Measurements from ENCODE around the gene ASRGL1. TPM values are rescaled to one million over a fixed set of nuclear protein-coding genes. Genes with fewer than 3 reads are reported as not detected.
"Not testable (repeated sequence)": the region's sequence is repeated elsewhere in the genome, so short reads cannot be mapped to it uniquely, and the experiment has no call there.

Gene ASRGL1
- total RNA-seq, 2 experiments from 2014 or later = 9.2 to 10.2 TPM

DNA sequence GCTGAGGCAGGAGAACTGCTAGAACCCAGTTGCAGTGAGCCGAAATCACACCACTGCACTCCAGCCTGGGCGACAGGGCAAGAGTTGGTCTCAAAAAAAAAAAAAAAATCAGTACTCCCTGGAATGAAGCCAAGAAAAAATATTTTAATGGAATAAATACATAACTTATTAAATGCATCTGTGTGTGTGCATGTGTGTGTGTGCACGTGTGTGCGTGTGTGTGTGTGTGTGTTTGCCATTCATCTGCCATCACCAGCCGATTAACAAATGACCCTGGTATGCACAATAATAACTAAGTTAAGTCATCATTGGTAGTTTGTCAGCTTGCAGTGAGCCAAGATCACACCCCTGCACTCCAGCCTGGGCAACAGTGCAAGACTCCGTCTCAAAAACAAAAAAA, 46.6 kb downstream of the ASRGL1 start:
- ChIA-PET CTCF (ENCODE audit: unreplicated experiment) (no interaction called here), POLR2A (no interaction called here)
- no peaks in the 10 kb centered on the region for H3K79me2 ChIP-seq (ENCODE audit: insufficient read depth, low read depth, low read length)
- no peak overlapping the region for H2AFZ ChIP-seq (ENCODE audit: low read length)
- H3K27ac ChIP-seq (ENCODE audit: low read depth, low read length, poor library complexity, severe bottlenecking) = no peak overlapping the region
- BruUV-seq (replicated peaks) = no TSS peak
- no peaks in the 10 kb centered on the region for H3K36me3 ChIP-seq (ENCODE audit: insufficient read depth, low read length)
- H3K9me2 ChIP-seq (ENCODE audit: insufficient read depth, low read length) = no peaks in the 10 kb centered on the region
- intact Hi-C loops (cut with micrococcal nuclease; ENCODE audit: unreplicated experiment) = loop anchor here (2.0 kb wide), 1 partner anchor 17 kb away; no protein-coding TSS in a partner anchor
- H3K4me2 ChIP-seq (ENCODE audit: low read length) = no peak overlapping the region
- no peak for DNase-seq (ENCODE audit: low spot score)
- H4K20me1 ChIP-seq (ENCODE audit: insufficient read depth, low read length) = no peaks in the 10 kb centered on the region
- H3K4me3 ChIP-seq (ENCODE audit: low read depth, low read length, poor library complexity, severe bottlenecking) = no peak overlapping the region
- H3K4me1 ChIP-seq (ENCODE audit: insufficient read depth, low read length, poor library complexity, severe bottlenecking) = no peaks in the 10 kb centered on the region
- no peak for TF ChIP-seq EZH2phosphoT487 (IDR thresholded peaks at IDR 0.05; ENCODE audit: borderline replicate concordance, low read depth, low read length)
- no peaks in the 10 kb centered on the region for H3K9me3 ChIP-seq (ENCODE audit: low read length)

DNA sequence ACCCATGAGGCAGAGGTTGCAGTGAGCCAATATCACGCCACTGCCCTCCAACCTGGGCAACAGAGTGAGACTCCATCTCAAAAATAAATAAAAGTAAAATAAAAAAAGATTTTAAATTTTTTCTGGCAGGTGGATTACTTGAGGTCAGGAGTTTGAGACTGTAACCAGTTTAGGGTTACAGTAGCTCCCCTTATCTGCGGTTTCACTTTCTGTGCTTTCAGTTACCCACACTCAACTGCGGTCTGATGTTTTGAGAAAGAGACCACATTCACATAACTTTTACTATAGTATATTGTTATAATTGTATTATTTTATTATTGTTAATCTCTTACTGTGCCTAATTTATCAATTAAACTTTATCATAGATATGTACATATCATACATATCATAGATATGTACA, 48.8 kb downstream of the ASRGL1 start:
- H3K4me2 ChIP-seq (ENCODE audit: low read length); H3K9me3 ChIP-seq (ENCODE audit: low read length); H2AFZ ChIP-seq (ENCODE audit: low read length); H3K4me3 ChIP-seq (ENCODE audit: low read depth, low read length, poor library complexity, severe bottlenecking); DNase-seq (ENCODE audit: low spot score); H3K4me1 ChIP-seq (ENCODE audit: insufficient read depth, low read length, poor library complexity, severe bottlenecking); H3K9me2 ChIP-seq (ENCODE audit: insufficient read depth, low read length); H3K27ac ChIP-seq (ENCODE audit: low read depth, low read length, poor library complexity, severe bottlenecking); H3K79me2 ChIP-seq (ENCODE audit: insufficient read depth, low read depth, low read length); BruUV-seq (replicated peaks); H4K20me1 ChIP-seq (ENCODE audit: insufficient read depth, low read length); intact Hi-C loops (cut with micrococcal nuclease; ENCODE audit: unreplicated experiment); H3K36me3 ChIP-seq (ENCODE audit: insufficient read depth, low read length); CTCF ChIA-PET (ENCODE audit: unreplicated experiment): not testable (repeated sequence)
- POLR2A ChIA-PET = interaction anchor here (1.2 kb wide), 1 partner anchor 8 kb away, joined by 5 read pairs; no protein-coding TSS in a partner anchor

DNA sequence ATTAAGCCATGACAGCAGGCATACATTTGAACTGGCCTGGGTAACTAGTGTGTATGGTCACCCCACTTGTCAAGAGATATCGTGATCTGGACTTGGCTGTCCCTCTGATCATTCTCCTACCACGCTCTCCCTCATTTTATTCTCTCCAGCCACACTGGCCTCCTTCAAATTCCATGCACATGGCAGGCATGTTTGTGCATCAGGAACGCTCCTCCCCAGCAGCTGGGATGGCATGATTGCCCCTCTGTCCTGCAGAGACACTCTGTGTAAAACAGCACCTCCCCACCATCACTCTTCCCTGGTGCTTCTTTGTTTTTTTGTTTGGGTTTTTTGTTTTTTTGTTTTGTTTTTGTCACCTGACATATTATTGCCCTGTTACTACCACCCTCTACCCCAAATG, 50.1 kb downstream of the ASRGL1 start:
- Histone ChIP-seq H2AFZ (ENCODE audit: low read length) (no peak overlapping the region), H3K9me3 (ENCODE audit: low read length) (no peaks in the 10 kb centered on the region), H4K20me1 (ENCODE audit: insufficient read depth, low read length) (no peaks in the 10 kb centered on the region), H3K4me3 (ENCODE audit: low read depth, low read length, poor library complexity, severe bottlenecking) (no peak overlapping the region), H3K4me1 (ENCODE audit: insufficient read depth, low read length, poor library complexity, severe bottlenecking) (no peaks in the 10 kb centered on the region), H3K79me2 (ENCODE audit: insufficient read depth, low read depth, low read length) (no peaks in the 10 kb centered on the region), H3K27ac (ENCODE audit: low read depth, low read length, poor library complexity, severe bottlenecking) (no peak overlapping the region), H3K9me2 (ENCODE audit: insufficient read depth, low read length) (no peaks in the 10 kb centered on the region), H3K4me2 (ENCODE audit: low read length) (no peak overlapping the region), H3K36me3 (ENCODE audit: insufficient read depth, low read length) (no peaks in the 10 kb centered on the region)
- no peak for DNase-seq (ENCODE audit: low spot score)
- TF ChIP-seq, protein P1, sequence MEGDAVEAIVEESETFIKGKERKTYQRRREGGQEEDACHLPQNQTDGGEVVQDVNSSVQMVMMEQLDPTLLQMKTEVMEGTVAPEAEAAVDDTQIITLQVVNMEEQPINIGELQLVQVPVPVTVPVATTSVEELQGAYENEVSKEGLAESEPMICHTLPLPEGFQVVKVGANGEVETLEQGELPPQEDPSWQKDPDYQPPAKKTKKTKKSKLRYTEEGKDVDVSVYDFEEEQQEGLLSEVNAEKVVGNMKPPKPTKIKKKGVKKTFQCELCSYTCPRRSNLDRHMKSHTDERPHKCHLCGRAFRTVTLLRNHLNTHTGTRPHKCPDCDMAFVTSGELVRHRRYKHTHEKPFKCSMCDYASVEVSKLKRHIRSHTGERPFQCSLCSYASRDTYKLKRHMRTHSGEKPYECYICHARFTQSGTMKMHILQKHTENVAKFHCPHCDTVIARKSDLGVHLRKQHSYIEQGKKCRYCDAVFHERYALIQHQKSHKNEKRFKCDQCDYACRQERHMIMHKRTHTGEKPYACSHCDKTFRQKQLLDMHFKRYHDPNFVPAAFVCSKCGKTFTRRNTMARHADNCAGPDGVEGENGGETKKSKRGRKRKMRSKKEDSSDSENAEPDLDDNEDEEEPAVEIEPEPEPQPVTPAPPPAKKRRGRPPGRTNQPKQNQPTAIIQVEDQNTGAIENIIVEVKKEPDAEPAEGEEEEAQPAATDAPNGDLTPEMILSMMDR (conservative IDR thresholded peaks at IDR 0.05; ENCODE audit: low read length) = no peak
- no peak for TF ChIP-seq EZH2phosphoT487 (IDR thresholded peaks at IDR 0.05; ENCODE audit: borderline replicate concordance, low read depth, low read length)
- intact Hi-C loops (cut with micrococcal nuclease; ENCODE audit: unreplicated experiment) = no loop called here
- no TSS peak for BruUV-seq (replicated peaks)
- ChIA-PET POLR2A (interaction anchor here (0.7 kb wide), 1 partner anchor 59 kb away, joined by 3 read pairs; no protein-coding TSS in a partner anchor), CTCF (ENCODE audit: unreplicated experiment) (no interaction called here)

DNA sequence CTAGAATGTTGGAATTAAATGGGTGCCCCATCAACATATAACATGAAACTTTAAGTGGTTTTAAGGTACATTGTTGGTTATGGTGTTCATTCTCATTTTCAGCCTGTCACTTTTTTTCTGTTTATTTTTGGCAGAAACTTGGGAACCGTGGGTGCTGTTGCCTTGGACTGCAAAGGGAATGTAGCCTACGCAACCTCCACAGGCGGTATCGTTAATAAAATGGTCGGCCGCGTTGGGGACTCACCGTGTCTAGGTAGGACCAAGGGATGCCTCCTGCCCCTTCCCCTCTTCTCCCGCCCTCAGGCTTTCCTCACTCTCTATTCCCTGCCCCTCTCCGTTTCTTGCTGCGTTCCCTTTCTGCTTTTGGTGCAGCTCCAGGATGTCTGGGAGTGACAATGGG, 51.8 kb downstream of the ASRGL1 start:
- no peak for DNase-seq (ENCODE audit: low spot score)
- Histone ChIP-seq H3K9me2 (ENCODE audit: insufficient read depth, low read length) (no peaks in the 10 kb centered on the region), H2AFZ (ENCODE audit: low read length) (no peak overlapping the region), H4K20me1 (ENCODE audit: insufficient read depth, low read length) (no peaks in the 10 kb centered on the region), H3K36me3 (ENCODE audit: insufficient read depth, low read length) (no peaks in the 10 kb centered on the region), H3K9me3 (ENCODE audit: low read length) (no peaks in the 10 kb centered on the region), H3K79me2 (ENCODE audit: insufficient read depth, low read depth, low read length) (no peaks in the 10 kb centered on the region), H3K4me3 (ENCODE audit: low read depth, low read length, poor library complexity, severe bottlenecking) (no peak overlapping the region), H3K4me2 (ENCODE audit: low read length) (no peak overlapping the region), H3K27ac (ENCODE audit: low read depth, low read length, poor library complexity, severe bottlenecking) (no peak overlapping the region), H3K4me1 (ENCODE audit: insufficient read depth, low read length, poor library complexity, severe bottlenecking) (no peaks in the 10 kb centered on the region)
- TF ChIP-seq EZH2phosphoT487 (IDR thresholded peaks at IDR 0.05; ENCODE audit: borderline replicate concordance, low read depth, low read length) = no peak
- TF ChIP-seq, protein P1 (conservative IDR thresholded peaks at IDR 0.05; ENCODE audit: low read length) = no peak
- ChIA-PET POLR2A (no interaction called here), CTCF (ENCODE audit: unreplicated experiment) (no interaction called here)
- intact Hi-C loops (cut with micrococcal nuclease; ENCODE audit: unreplicated experiment) = no loop called here
- BruUV-seq (replicated peaks) = no TSS peak

Data from OCI-LY7 (cell line).